Spleen (tissue), 7 donors: ENCODE data around the gene USB1.

Experiments
- CTCF ChIP-seq, 11 experiments: fragments of 200-600 bp in 7 of 11; fragments of 450-650 bp in 4 of 11; sonication (generic) in 4 of 11; IDR thresholded peaks in 8 of 11; conservative IDR thresholded peaks in 3 of 11; 1 replicate in 7 of 11; 2 replicates in 4 of 11; pipeline versions ENCODE4 v1.4.0 to v1.8.0; 2016 to 2021; ENCODE audit warnings: antibody characterized with exemption in 11 of 11, inconsistent platforms in 4 of 11, mild to moderate bottlenecking in 1 of 11
- POLR2A ChIP-seq, 3 donors: fragments of 450-650 bp; IDR thresholded peaks; one replicate each; pipeline ENCODE4 v1.5.1; 2017; ENCODE audit warnings: antibody characterized with exemption in 3 of 3, mild to moderate bottlenecking in 1 of 3
- POLR2AphosphoS5 ChIP-seq, 3 donors: sonication (generic); formaldehyde crosslinking; IDR thresholded peaks; one replicate each; pipeline ENCODE4 v1.5.1; 2017; ENCODE audit warnings: antibody characterized with exemption in 3 of 3
- donor health status: DM: no; HTN: no; CAD: no; lungs with moderate emphysema.
- donor health status: DM: no; HTN: no; CAD: no.
- donor health status: DM: no; HTN: no; CAD: no.

DNA sequence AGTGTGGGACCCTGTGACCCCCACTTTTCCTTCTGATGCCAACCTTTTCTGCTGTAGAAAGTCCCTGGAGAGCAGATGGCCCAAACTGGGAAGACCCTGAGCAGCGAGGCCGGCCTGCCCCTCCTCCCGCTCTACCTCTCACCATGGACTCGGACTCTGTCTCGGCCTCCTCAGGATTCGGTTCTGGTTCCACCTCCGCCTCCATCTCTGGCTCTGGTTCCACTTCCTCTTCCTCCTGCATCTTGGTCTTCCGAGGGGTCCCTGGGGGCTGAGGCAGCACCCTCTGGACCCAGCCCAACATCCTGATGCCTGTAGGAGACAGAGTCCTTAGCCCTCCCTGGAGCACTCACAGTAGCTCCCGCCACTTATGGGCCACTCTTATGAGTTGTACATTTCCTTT lies 34.2 kb upstream of the USB1 start:
- TF ChIP-seq CTCF (IDR thresholded peaks at IDR 0.05 in 8 of 11, conservative IDR thresholded peaks at IDR 0.05 in 3 of 11) (no peak), POLR2A (IDR thresholded peaks at IDR 0.05) (no peak), POLR2AphosphoS5 (IDR thresholded peaks at IDR 0.05) (no peak)
